Measurements from ENCODE around the gene PITPNM2. TPM values are rescaled to one million over a fixed set of nuclear protein-coding genes. Genes with fewer than 3 reads are reported as not detected.

PITPNM2 gene
- total RNA-seq, 2 experiments from 2014 or later: 0.42 to 0.73 TPM

- H4K20me1 ChIP-seq (ENCODE audit: insufficient read depth, low read length): no peaks in the 10 kb centered on the region
- no peak overlapping the region for H2AFZ ChIP-seq (ENCODE audit: low read length)
- no peak for TF ChIP-seq EZH2phosphoT487 (IDR thresholded peaks at IDR 0.05; ENCODE audit: borderline replicate concordance, low read depth, low read length)
- TF ChIP-seq CTCF (conservative IDR thresholded peaks at IDR 0.05; ENCODE audit: low read length): no peak
- no peaks in the 10 kb centered on the region for H3K9me2 ChIP-seq (ENCODE audit: insufficient read depth, low read length)
- H3K27ac ChIP-seq (ENCODE audit: low read depth, low read length, poor library complexity, severe bottlenecking): no peak overlapping the region
- no peaks in the 10 kb centered on the region for H3K79me2 ChIP-seq (ENCODE audit: insufficient read depth, low read depth, low read length)
- H3K36me3 ChIP-seq (ENCODE audit: insufficient read depth, low read length): no peaks in the 10 kb centered on the region
- intact Hi-C loops (cut with micrococcal nuclease; ENCODE audit: unreplicated experiment): no loop called here
- no peak for DNase-seq (ENCODE audit: low spot score)
- ChIA-PET POLR2A (interaction anchor here (1.8 kb wide), 1 partner anchor 9 kb away, joined by 6 read pairs; no protein-coding TSS in a partner anchor), CTCF (ENCODE audit: unreplicated experiment) (interaction anchor here (0.6 to 1.1 kb wide), 2 partner anchors 37 to 888 kb away, joined by 3 read pairs; no protein-coding TSS in a partner anchor)
- no peaks in the 10 kb centered on the region for H3K9me3 ChIP-seq (ENCODE audit: low read length)
- no peaks in the 10 kb centered on the region for H3K4me1 ChIP-seq (ENCODE audit: insufficient read depth, low read length, poor library complexity, severe bottlenecking)
- BruUV-seq (replicated peaks): no TSS peak
- H3K4me3 ChIP-seq (ENCODE audit: low read depth, low read length, poor library complexity, severe bottlenecking): no peak overlapping the region
- H3K4me2 ChIP-seq (ENCODE audit: low read length): no peak overlapping the region
Measured at GRCh38 chr12:123114304-123115083, 36.4 kb downstream of the PITPNM2 start.

- CTCF ChIA-PET (ENCODE audit: unreplicated experiment): no interaction called here
- Histone ChIP-seq H3K9me2 (ENCODE audit: insufficient read depth, low read length) (no peaks in the 10 kb centered on the region), H2AFZ (ENCODE audit: low read length) (no peak overlapping the region), H3K4me3 (ENCODE audit: low read depth, low read length, poor library complexity, severe bottlenecking) (no peak overlapping the region), H3K36me3 (ENCODE audit: insufficient read depth, low read length) (no peaks in the 10 kb centered on the region), H4K20me1 (ENCODE audit: insufficient read depth, low read length) (no peaks in the 10 kb centered on the region), H3K4me2 (ENCODE audit: low read length) (no peak overlapping the region; the same call in 1 of the 2 replicates), H3K9me3 (ENCODE audit: low read length) (no peaks in the 10 kb centered on the region), H3K4me1 (ENCODE audit: insufficient read depth, low read length, poor library complexity, severe bottlenecking) (no peaks in the 10 kb centered on the region), H3K27ac (ENCODE audit: low read depth, low read length, poor library complexity, severe bottlenecking) (no peak overlapping the region), H3K79me2 (ENCODE audit: insufficient read depth, low read depth, low read length) (no peaks in the 10 kb centered on the region)
- intact Hi-C loops (cut with micrococcal nuclease; ENCODE audit: unreplicated experiment): no loop called here
- TF ChIP-seq EZH2phosphoT487 (IDR thresholded peaks at IDR 0.05; ENCODE audit: borderline replicate concordance, low read depth, low read length) (no peak), CTCF (conservative IDR thresholded peaks at IDR 0.05; ENCODE audit: low read length) (no peak)
- no TSS peak for BruUV-seq (replicated peaks)
- POLR2A ChIA-PET: no interaction called here
- no peak for DNase-seq (ENCODE audit: low spot score)
Measured at GRCh38 chr12:123113026-123113425, 37.9 kb downstream of the PITPNM2 start.

Data from OCI-LY7 (cell line).